Esophagus muscularis mucosa (tissue), 4 donors: ENCODE data around the gene GPR160. TPM values are rescaled to one million over a fixed set of nuclear protein-coding genes. Genes with fewer than 3 reads are reported as not detected.
A peak's percentile ranks its signal among the peaks of the same experiment; 100 is the strongest.

Source experiments
- DNase-seq: peaks from one replicate; pipeline ENCODE4 v3.0.0-alpha.2; 2017; ENCODE audit errors: extremely low spot score
- H3K27ac ChIP-seq, 4 donors: fragments of 200-600 bp; sonication (generic); replicated peaks in 1 of 4; 1 replicate in 3 of 4; 2 replicates in 1 of 4; pipeline ENCODE4 v1.5.1; 2016 to 2019; ENCODE audit warnings: mild to moderate bottlenecking in 1 of 4
- H3K27me3 ChIP-seq, 4 donors: fragments of 200-600 bp; sonication (generic); one replicate each; pipeline versions ENCODE4 v1.5.1 to v1.6.0; 2016 to 2019
- H3K36me3 ChIP-seq, 4 donors: fragments of 200-600 bp; sonication (generic); one replicate each; pipeline ENCODE4 v1.5.1; 2016 to 2019
- H3K4me1 ChIP-seq, 4 donors: fragments of 200-600 bp; sonication (generic); one replicate each; pipeline ENCODE4 v1.5.1; 2016 to 2019
- H3K4me3 ChIP-seq, 4 donors: fragments of 200-600 bp; sonication (generic); 1 replicate in 2 of 4; 2 replicates in 2 of 4; pipeline ENCODE4 v1.5.1; 2016 to 2019; ENCODE audit warnings: mild to moderate bottlenecking in 4 of 4, moderate library complexity in 1 of 4
- H3K9me3 ChIP-seq, 4 donors: fragments of 200-600 bp; sonication (generic); 1 replicate in 3 of 4; 2 replicates in 1 of 4; pipeline ENCODE4 v1.5.1; 2016 to 2019
- EP300 ChIP-seq: sonication (generic); formaldehyde crosslinking; IDR thresholded peaks from one replicate; pipeline ENCODE4 v1.6.1; 2017; ENCODE audit warnings: antibody characterized with exemption
- POLR2A ChIP-seq: fragments of 450-650 bp; IDR thresholded peaks from one replicate; pipeline ENCODE4 v1.6.1; 2017; ENCODE audit warnings: antibody characterized with exemption, moderate library complexity, mild to moderate bottlenecking, low read depth
- POLR2AphosphoS5 ChIP-seq, 2 donors: sonication (generic); formaldehyde crosslinking; IDR thresholded peaks; one replicate each; pipeline ENCODE4 v1.6.1; 2017; ENCODE audit warnings: antibody characterized with exemption in 2 of 2
- WGBS: methylation state at CpG from one replicate; pipeline ENCODE4 v1.1.5; 2018; 5-methylcytosine and 5-hydroxymethylcytosine counted together
- intact Hi-C: fragments of 100-400 bp; cut with DNase I; formaldehyde crosslinking; loops from one replicate; pipeline ENCODE4 v1.15.1; 2023
- total RNA-seq, 4 donors: library from RNA; depleted of rRNA; stranded (reverse); fragments of >200 nt; gene quantifications; one replicate each; pipeline versions ENCODE4 v1.1.0 to v1.2.1, GENCODE V29; 2016
- TF ChIP-seq, protein P1 (sequence below), 3 experiments: fragments of 200-600 bp in 2 of 3; fragments of 450-650 bp in 1 of 3; sonication (generic) in 2 of 3; IDR thresholded peaks; one replicate each; pipeline ENCODE4 v1.5.1; 2017 to 2019; ENCODE audit warnings: antibody characterized with exemption in 3 of 3, mild to moderate bottlenecking in 2 of 3, moderate library complexity in 1 of 3

Gene GPR160
- 1 to 10 TPM; 1.2 to 2.9 (median 2.2) TPM for total RNA-seq

DNA sequence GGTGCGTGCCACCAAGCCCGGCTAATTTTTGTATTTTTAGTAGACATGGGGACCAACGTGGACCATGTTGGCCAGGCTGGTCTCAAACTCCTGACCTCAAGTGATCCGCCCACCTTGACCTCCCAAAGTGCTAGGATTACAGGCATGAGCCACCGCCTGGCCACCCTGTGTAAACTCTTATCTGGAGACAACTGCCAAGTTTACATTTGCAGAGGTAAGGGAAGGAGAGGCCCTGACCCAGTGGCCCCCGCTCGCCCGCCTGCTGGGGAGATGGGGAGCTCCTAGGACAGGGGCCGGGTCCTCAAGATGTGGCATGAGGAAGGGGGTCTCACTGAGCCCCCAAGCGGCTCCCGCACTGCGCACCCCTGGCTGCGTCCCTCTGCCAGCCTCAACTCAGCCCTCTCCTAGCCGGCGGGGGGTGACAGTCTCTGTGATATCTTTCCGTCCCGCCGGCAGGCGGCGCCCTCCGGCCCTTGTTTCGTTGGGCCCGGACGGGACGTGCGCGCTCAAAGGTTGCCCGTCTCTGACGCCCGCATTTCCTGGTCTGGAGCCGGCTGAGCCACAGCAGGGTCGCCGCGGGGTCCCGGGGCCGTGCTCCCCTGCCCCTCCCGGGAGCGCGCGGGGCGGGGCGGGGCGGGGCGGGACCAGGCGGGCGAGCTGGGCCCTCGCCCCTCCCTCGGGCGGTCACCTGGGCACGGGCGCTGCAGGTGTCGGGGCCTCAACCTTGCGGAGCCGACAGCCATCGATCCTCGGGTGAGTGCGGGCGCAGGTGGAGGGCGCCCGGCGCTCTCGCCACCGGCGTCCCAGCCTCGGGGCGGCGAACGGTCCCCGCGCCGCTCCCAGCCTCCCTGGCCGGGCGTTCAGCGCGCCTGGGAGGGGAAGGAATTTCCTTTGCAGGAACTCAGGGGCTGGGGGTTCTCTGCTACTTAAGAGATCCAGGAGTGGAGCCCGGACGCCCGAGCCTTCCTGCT lies at the start of gene GPR160:
Gene GPR160 (plus strand): TSS at position 533 of the 971 bp plus-strand sequence. CDS start 45,978 bp downstream, outside the sequence.
- DNase-seq = no peak
- H3K4me1 ChIP-seq = peaks cover 14 to 24% (median 18%) of the 10 kb centered on the region in 4 donors
- no peaks in the 10 kb centered on the region for H3K36me3 ChIP-seq
- no peaks in the 10 kb centered on the region for H3K9me3 ChIP-seq
- 21% methylated on average over 7 of the region's 78 CpGs for WGBS
- intact Hi-C loops = no loop called here
- peak within 1 kb of the TSS in 3 of 4 donors; percentile 18 to 28 (median 23) for H3K27ac ChIP-seq
- H3K27me3 ChIP-seq = peaks cover 0 to 56% (median 19%) of the 10 kb centered on the region in 4 donors
- H3K4me3 ChIP-seq = peak within 1 kb of the TSS; percentile 57 to 70 (median 62)
- TF ChIP-seq, protein P1, sequence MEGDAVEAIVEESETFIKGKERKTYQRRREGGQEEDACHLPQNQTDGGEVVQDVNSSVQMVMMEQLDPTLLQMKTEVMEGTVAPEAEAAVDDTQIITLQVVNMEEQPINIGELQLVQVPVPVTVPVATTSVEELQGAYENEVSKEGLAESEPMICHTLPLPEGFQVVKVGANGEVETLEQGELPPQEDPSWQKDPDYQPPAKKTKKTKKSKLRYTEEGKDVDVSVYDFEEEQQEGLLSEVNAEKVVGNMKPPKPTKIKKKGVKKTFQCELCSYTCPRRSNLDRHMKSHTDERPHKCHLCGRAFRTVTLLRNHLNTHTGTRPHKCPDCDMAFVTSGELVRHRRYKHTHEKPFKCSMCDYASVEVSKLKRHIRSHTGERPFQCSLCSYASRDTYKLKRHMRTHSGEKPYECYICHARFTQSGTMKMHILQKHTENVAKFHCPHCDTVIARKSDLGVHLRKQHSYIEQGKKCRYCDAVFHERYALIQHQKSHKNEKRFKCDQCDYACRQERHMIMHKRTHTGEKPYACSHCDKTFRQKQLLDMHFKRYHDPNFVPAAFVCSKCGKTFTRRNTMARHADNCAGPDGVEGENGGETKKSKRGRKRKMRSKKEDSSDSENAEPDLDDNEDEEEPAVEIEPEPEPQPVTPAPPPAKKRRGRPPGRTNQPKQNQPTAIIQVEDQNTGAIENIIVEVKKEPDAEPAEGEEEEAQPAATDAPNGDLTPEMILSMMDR (IDR thresholded peaks at IDR 0.05) = peak; percentile 21 to 60 (median 49)
- TF ChIP-seq POLR2A (no peak), EP300 (no peak), POLR2AphosphoS5 (IDR thresholded peaks at IDR 0.05) (no peak)

- H3K27me3 ChIP-seq = no peaks in the 10 kb centered on the region
- intact Hi-C loops = no loop called here
- H3K9me3 ChIP-seq = no peaks in the 10 kb centered on the region
- H3K36me3 ChIP-seq = peaks cover 29 to 85% (median 56%) of the 10 kb centered on the region in 4 donors
- DNase-seq = no peak
- H3K4me3 ChIP-seq = no peak overlapping the region
- H3K27ac ChIP-seq = no peak overlapping the region
- TF ChIP-seq POLR2AphosphoS5 (IDR thresholded peaks at IDR 0.05) = no peak
- no peak for TF ChIP-seq POLR2A
- no peak for TF ChIP-seq EP300
- TF ChIP-seq, protein P1 (IDR thresholded peaks at IDR 0.05) = no peak
- H3K4me1 ChIP-seq = peaks cover 0 to 10% (median 0%) of the 10 kb centered on the region in 4 donors
- WGBS = 97% methylated on average over 4 of the region's 4 CpGs
These were observed 47.4 kb upstream of the GPR160 start for GRCh38 chr3:169990431-169990830.

- H3K4me1 ChIP-seq = peaks cover 0 to 10% (median 0%) of the 10 kb centered on the region in 4 donors
- 66% methylated on average over 3 of the region's 3 CpGs for WGBS
- no peak for DNase-seq
- TF ChIP-seq, protein P1 (IDR thresholded peaks at IDR 0.05) = no peak
- TF ChIP-seq EP300 (no peak), POLR2AphosphoS5 (IDR thresholded peaks at IDR 0.05) (no peak), POLR2A (no peak)
- H3K9me3 ChIP-seq = no peaks in the 10 kb centered on the region
- intact Hi-C loops = no loop called here
- H3K36me3 ChIP-seq = peaks cover 20 to 84% (median 51%) of the 10 kb centered on the region in 4 donors
- no peak overlapping the region for H3K27ac ChIP-seq
- H3K4me3 ChIP-seq = no peak overlapping the region
- no peaks in the 10 kb centered on the region for H3K27me3 ChIP-seq
These were observed 45.6 kb upstream of the GPR160 start for GRCh38 chr3:169992156-169992555.

DNA sequence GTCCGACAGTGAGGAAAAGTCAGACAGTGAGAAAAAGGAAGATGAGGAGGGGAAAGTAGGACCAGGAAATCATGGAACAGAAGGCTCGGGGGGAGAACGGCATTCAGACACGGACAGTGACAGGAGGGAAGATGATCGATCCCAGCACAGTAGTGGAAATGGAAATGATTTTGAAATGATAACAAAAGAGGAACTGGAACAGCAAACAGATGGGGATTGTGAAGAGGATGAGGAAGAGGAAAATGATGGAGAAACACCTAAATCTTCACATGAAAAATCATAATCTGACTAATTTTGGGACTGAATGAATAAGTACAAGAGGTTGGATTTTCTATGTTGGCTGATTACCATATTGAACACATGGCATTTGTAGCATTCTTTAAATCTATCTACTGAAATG lies 45.0 kb upstream of the GPR160 start:
- Histone ChIP-seq H3K27me3 (no peaks in the 10 kb centered on the region), H3K4me1 (peaks cover 0 to 10% (median 0%) of the 10 kb centered on the region in 4 donors), H3K9me3 (no peaks in the 10 kb centered on the region), H3K4me3 (no peak overlapping the region), H3K36me3 (peaks cover 13 to 77% (median 47%) of the 10 kb centered on the region in 4 donors), H3K27ac (no peak overlapping the region)
- TF ChIP-seq, protein P1 (IDR thresholded peaks at IDR 0.05) = no peak
- TF ChIP-seq POLR2AphosphoS5 (IDR thresholded peaks at IDR 0.05) = no peak
- no peak for TF ChIP-seq EP300
- no peak for TF ChIP-seq POLR2A
- no peak for DNase-seq
- intact Hi-C loops = no loop called here
- WGBS = 70% methylated on average over 5 of the region's 5 CpGs
